Middle frontal gyrus (tissue), 1 donor: ENCODE data around the gene PTPRA.
"Not testable (repeated sequence)": the region's sequence is repeated elsewhere in the genome, so short reads cannot be mapped to it uniquely, and the experiment has no call there.

Experiments
- DNase-seq: peaks from one replicate; pipeline ENCODE4 v3.0.0-alpha.2; 2015; ENCODE audit warnings: low spot score; ENCODE audit errors: extremely low spot score

PTPRA gene

GRCh38 chr20:2888224-2888955 lies 15.1 kb downstream of the PTPRA start:
- no peak for DNase-seq

- DNase-seq, result no peak
These were observed 15.9 kb downstream of the PTPRA start for GRCh38 chr20:2889209-2889608.

- no peak for DNase-seq
These were observed 16.5 kb downstream of the PTPRA start for GRCh38 chr20:2889797-2890196.

- DNase-seq, result no peak
These were observed 17.5 kb downstream of the PTPRA start for GRCh38 chr20:2890742-2891141.

GRCh38 chr20:2891343-2891742 lies 18.1 kb downstream of the PTPRA start:
- DNase-seq, result no peak

GRCh38 chr20:2892376-2892775 lies 19.1 kb downstream of the PTPRA start:
- DNase-seq, result no peak

GRCh38 chr20:2894221-2894620 lies 20.9 kb downstream of the PTPRA start:
- no peak for DNase-seq

- DNase-seq, result not testable (repeated sequence)
These were observed 21.9 kb downstream of the PTPRA start for GRCh38 chr20:2895154-2895553.

GRCh38 chr20:2899243-2899642 lies 26.0 kb downstream of the PTPRA start:
- no peak for DNase-seq

GRCh38 chr20:2900845-2901592 lies 27.7 kb downstream of the PTPRA start:
- DNase-seq, result no peak

- DNase-seq, result no peak
These were observed 29.0 kb downstream of the PTPRA start for GRCh38 chr20:2902291-2902690.

GRCh38 chr20:2902818-2903217 lies 29.5 kb downstream of the PTPRA start:
- DNase-seq, result no peak

- DNase-seq, result no peak
These were observed 30.4 kb downstream of the PTPRA start for GRCh38 chr20:2903686-2904085.

GRCh38 chr20:2907519-2907918 lies 34.2 kb downstream of the PTPRA start:
- no peak for DNase-seq

- no peak for DNase-seq
These were observed 36.7 kb downstream of the PTPRA start for GRCh38 chr20:2909953-2910352.

GRCh38 chr20:2911200-2911599 lies 37.9 kb downstream of the PTPRA start:
- no peak for DNase-seq

- DNase-seq, result no peak
These were observed 40.9 kb downstream of the PTPRA start for GRCh38 chr20:2914160-2914559.

GRCh38 chr20:2917266-2917665 lies 44.0 kb downstream of the PTPRA start:
- no peak for DNase-seq

GRCh38 chr20:2918096-2919049 lies 45.1 kb downstream of the PTPRA start:
- no peak for DNase-seq

- DNase-seq, result no peak
These were observed 46.4 kb downstream of the PTPRA start for GRCh38 chr20:2919518-2920245.

GRCh38 chr20:2920473-2920872 lies 47.2 kb downstream of the PTPRA start:
- no peak for DNase-seq
